HG02973 (cell line): ENCODE measurements around the gene DLG4.

Source experiments
- ATAC-seq: cut with Tn5 transposase; IDR thresholded peaks from one replicate; pipeline ENCODE4 v1.9.1; 2021; ENCODE audit warnings: moderate library complexity; ENCODE audit not compliant: unreplicated experiment

The DLG4 gene

DNA sequence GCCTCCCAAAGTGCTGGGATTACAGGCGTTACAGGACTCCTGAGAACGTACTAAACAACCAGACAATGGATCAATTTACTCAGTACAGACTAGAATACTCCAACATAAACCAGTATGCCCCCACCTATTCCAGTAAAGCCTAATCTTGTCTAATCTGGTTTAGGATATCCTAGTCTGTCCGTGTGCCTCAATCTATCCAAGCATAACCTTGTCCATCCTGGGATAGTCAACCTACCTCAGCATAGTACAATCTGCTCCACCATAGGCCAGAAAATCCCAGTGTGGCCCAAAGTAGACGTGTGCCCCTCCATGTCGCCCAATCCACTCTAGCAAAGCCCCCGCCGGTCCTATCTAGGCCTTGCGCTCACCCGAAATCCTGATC is 14.1 kb upstream of the DLG4 start:
- no peak for ATAC-seq

DNA sequence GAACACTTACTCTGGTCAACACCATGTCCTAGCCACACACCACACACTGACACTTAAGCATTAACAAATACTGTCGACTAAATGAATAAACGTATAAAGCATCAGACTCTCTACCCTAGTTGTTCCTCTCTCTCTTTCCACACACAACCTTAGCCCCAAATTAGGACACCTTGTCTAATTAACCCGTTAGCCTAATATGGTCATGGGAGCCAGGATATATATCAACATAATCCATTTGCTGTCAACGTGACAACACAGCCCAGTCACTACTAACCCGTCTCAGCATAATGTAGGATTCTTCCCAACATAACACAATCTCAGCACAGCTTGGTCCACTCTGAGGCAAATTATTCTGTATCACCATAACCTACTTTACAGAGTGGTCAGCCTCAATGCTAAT is 12.5 kb upstream of the DLG4 start:
- no peak for ATAC-seq

DNA sequence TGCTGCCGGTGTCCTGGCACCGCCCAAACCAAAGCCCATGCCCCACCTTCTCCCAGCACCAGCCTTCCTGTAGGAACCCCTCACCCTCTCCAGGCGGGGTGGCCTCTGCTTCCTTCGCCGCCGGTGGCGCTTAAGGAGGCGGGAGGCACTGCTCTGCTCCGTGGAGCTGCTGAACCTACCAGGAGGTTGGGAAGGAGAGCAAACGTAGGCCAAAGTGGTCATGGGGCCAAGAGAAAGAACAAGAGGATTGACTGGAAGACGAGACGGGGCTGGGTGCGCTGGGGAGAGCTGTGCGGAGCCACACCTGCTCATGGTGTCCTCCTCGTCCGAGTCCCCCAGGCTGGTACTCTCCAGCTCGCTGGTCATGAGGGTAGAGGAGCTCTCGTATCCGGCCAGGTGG is 9.9 kb upstream of the DLG4 start:
- no peak for ATAC-seq

DNA sequence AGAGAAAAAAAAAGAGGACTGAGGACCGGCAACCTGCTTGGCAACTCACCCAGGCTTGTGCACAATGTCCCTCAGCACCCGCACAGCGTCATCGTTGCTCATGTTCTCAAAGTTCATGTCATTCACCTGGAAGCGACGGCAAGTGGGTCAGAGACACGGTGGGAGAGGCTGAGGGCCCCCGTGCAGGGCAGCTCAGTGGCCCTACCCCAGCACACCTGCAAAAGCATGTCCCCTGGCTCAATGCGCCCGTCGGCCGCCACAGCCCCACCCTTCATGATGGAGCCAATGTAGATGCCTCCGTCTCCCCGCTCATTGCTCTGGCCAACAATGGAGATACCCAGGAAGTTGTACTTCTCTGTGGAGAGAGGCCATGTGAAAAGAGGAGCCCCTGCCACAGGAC is 9.3 kb upstream of the DLG4 start:
- ATAC-seq = no peak

DNA sequence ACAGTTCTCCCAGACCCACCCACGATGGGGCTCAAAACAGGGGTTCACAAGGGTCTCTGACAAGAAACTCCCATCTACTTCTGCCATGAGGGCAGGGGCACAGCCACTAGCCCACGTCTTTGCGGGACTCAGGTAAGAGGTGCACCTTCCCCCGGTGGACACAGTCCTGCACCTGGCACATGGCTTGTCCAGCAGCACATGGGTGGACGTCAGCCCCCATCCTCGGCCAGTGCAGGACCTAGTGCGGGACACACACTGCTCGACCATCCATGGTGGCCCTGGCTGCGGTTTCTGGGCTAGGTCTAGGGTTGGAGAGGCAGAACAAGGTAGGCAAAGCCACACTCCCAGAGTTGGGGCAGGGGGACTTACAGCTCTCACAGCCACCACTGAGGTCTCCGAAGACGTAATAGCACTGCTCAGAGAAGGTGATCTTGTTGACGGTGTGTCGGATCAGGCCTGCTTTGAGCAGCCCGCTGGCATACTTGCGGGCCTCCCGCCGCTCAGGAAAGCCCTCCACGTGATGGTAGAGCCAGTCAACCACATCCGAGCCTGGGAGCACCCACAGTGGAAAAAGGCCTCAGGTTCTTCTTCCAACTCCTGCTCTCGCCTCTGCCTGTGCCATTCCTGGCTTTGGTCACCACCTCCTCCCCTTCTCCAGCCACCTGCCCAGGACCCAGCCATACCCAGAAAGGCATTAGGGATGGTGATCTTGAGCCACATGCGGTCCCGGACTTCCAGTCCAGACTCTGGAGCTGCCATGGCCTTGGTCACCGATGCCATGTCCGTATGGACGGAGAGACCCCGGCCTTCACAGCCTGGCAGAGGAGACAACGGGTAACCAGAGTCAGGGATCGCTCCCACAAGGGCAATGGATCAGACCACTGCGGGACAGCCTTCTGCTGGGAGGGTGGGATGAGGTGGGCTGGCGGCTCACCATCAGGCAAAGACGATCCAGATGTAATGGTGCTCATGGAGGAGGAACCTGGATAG is 7.4 kb upstream of the DLG4 start:
- ATAC-seq = no peak

DNA sequence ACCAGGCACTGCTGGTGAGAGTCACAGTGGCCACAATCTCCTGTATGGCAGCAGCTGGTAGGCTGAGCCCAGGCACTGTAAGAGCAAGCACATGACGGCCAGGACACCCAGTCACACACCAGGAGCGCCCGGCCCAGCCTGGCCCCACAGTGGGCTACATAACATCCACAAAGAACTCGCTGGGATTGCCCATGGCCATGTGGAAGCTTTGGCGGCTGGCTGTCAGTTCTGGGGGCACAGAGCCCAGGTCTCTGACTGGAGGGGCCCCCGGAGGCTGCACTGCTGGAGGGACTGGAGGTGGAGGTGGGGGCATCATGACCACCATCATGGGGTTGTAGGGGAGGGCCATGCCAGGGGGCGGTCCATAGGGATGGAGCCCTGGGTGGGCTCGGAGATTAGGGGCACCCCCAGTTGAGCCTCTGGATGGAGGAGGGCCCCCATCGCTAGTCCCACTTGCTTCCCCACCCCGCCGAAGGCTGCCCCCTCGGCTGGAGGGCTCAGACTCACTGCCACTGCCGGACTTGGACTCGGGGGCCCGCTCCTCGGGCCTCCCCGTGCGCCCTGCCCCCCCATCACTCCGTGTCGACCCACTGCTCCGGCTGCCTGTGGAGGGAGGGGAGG is 6.2 kb upstream of the DLG4 start:
- no peak for ATAC-seq

DNA sequence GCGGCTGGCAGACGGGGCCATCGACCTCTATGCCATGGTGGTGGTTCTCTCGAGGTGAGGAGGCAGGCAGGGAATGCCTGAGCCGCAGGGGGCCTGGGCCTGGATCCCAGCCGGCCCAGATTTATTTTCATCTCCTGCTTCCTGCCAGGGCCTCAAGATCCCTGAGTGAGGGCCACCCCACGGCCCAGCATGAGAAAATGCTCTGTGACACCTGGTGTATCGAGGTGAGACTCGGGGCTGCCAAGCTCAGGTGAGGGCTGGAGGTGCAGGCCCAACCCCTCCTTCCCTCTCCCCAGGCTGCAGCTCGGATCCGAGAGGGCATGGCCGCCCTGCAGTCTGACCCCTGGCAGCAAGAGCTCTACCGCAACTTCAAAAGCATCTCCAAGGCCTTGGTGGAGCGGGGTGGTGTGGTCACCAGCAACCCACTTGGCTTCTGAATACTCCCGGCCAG is 5.0 kb upstream of the DLG4 start:
- ATAC-seq = no peak

DNA sequence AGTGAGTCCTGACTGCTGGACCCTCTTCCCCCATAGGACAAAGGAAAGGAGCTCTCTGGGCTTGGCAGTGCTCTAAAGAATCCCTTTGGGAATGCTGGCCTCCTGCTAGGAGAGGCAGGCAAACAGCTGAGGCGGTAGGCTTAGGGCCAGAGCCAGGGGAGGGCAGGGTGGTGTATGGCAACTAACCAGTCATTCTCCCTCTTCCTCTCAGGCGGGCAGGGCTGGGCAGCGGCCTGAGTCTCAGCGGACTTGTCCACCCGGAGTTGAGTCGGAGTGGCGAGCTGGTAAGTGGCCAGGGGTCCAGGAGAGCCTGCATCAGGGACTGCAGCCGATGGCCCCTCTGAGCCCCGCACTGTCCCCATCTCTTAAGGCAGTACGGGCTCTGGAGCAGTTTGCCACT is 4.5 kb upstream of the DLG4 start:
- ATAC-seq = no peak

DNA sequence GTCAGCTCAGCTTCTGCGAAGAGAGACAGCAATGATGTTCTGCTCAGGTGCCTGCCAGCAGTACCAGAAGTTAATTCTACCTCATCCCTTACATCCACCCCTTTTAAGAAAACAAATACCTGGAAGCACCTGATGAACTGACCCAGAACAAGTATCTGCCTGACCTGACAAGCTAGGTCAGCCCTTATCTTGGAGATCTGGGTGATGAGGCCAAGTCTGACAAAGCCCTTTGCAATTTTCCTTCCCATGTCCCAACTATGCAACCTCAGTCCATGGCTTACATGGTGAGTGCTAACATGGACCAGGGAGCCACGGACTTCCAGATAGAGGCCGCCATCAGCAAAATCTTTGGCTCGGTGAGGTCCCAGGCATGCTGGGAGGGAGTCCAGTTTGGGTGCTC is 3.7 kb upstream of the DLG4 start:
- ATAC-seq = no peak

DNA sequence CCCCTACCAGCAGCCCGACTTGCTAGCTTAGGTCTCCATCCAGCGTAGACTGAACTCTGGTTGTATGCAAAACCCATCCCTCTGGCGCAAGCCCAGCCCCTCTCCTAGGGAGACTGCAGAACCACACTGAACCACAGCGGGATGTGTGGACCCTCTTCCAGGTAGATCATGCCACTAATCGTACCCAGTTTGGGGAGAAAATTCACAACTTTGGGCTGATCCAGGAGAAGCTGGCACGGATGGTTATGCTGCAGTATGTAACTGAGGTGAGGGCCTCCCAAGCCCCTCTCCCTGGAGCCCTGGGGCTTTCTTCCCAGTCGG is 3.3 kb upstream of the DLG4 start:
- no peak for ATAC-seq

DNA sequence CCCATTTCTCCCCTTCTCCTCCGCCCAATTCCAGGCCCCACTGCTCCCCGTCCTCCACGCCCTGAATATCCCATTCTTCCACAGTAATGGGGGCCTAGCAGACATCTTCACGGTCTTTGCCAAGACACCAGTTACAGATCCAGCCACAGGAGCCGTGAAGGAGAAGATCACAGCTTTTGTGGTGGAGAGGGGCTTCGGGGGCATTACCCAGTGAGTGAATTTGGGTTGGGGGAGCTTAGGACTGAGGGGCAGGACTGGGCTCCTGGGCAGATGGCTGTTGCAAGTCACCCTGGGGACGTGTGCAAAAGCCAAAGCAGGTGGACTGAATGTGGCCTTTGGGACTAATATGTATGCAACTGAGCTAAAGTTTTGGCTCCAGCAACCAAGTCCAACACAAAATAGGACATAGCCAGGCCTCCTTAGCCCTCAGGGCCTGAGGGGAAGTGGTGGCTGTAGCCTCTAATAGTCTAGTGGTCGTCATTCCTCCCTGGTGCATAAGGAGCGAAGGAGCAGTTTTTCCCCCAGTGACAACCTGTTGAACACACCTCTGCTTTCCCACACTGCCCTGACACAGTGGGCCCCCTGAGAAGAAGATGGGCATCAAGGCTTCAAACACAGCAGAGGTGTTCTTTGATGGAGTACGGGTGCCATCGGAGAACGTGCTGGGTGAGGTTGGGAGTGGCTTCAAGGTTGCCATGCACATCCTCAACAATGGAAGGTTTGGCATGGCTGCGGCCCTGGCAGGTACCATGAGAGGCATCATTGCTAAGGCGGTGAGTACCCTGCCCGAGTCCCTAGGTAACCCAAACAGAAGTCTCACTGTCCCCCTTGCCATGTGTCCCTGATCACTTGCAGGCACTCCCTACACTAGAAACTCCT is 2.7 kb upstream of the DLG4 start:
- no peak for ATAC-seq

DNA sequence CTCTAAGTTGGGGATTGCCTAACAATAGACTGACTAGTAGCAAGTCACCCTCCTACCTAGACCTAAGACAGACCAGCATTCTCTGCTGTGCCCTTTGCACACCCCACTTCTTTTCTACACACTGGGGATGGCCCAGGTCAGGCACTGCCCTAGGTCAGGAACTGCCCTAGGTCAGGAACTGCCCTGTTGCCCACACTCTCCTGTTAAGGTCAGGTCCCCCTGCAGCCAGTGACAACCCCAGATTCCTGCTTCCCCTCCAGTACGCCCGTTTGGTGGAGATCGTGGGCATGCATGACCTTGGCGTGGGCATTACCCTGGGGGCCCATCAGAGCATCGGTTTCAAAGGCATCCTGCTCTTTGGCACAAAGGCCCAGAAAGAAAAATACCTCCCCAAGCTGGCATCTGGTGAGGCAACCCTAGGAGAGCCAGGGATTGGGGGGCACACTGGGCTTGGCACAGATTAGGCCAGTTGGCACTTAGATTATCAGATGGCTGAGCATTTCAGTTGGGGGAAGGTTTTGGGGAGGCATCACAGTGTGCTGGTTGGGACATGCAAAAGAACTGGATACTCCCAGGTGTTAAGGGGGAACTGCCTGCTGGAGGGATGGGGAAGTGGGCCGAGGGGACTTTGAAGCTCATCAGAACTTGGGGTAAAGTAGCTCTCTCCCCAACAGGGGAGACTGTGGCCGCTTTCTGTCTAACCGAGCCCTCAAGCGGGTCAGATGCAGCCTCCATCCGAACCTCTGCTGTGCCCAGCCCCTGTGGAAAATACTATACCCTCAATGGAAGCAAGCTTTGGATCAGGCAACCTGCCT is 1.8 kb upstream of the DLG4 start:
- ATAC-seq = no peak

DNA sequence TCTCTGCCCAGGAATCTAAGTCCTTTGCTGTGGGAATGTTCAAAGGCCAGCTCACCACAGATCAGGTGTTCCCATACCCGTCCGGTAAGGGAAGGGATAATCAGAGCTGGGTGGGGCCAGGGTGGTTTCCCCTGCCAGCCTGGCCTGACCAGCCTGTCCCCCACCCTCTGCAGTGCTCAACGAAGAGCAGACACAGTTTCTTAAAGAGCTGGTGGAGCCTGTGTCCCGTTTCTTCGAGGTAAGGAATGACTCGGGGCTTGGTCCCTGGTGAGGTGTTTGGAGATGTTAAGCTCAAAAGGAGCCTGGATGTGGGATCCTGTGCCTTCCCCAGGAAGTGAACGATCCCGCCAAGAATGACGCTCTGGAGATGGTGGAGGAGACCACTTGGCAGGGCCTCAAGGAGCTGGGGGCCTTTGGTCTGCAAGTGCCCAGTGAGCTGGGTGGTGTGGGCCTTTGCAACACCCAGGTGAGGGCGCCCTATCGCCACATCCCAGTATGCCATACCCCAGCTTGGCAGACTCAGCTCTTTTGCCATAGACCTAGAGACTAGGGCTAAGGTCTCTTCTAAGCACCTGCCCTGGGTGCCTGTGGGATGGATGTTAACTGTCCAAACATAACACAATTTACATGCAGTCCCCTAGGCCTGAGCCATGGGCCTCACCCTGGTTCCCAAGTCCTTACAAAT is 1.1 kb upstream of the DLG4 start:
- no peak for ATAC-seq

DNA sequence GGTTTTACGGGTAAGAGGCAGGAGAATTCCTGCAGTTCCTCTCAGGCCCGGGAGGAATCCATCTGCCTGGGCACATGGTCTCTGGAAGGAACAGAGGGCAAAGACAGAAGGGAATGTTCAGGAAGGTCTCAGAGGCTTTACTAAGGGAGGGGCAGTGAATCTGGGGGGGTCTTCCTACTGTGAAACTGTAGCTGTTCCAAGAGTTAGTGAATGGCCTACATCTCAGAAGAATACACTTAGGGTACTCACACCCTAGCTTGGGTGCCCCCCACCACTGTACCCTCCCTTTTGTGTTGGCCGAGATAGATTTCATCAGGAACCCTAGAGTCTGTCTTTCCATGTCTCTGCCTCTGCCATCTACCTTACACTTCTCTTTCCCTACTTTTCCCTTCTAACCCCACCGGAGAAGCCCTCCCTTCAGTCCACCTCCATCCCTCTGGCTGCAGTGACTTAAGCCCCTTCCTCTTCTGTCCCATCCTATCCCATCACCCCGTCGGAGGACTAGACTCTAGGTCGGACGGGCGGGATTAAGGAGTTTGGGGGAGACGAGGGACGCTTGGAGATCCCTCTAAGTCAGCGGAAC is 316 bp downstream of the DLG4 start:
- ATAC-seq = no peak

DNA sequence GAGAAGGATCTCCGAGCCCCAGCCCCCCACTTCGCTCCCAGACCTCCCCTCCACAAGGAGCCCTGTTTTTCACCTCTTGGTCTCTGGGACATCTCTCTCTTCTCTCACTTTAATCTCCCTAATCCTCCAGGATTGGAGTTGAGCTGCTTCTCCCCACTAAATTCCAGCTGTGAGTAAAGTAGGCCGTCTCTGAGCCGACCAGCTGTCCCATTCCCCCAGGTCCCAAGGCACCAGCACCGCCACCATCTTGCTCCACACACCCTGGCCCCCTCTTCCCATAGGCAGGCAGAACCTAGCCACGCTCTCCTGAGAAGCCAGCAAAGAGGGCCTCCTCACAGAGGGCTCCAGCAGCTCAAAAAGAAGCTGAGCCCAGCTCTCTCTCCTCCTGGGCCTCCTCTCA is 878 bp downstream of the DLG4 start:
- ATAC-seq = no peak

DNA sequence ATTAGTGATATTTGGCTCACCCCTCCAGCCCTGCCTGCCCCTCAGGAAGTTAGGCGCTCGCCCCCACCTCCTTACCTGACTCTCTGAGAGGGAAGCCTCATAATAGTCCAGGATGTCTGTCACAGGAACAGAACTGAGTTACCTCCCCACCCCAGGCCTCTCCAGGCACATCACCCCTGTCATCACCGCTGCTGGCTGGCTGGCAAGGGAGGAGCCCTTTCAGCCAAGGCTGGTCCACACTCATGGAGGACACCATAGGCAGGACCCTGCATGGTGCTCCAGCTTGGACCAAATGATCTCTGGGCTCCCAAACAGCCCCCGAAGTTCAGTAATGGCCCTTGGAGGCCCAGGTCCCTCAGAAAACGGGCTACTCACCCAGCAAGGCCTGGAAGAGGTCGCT is 1.5 kb downstream of the DLG4 start:
- ATAC-seq = no peak

DNA sequence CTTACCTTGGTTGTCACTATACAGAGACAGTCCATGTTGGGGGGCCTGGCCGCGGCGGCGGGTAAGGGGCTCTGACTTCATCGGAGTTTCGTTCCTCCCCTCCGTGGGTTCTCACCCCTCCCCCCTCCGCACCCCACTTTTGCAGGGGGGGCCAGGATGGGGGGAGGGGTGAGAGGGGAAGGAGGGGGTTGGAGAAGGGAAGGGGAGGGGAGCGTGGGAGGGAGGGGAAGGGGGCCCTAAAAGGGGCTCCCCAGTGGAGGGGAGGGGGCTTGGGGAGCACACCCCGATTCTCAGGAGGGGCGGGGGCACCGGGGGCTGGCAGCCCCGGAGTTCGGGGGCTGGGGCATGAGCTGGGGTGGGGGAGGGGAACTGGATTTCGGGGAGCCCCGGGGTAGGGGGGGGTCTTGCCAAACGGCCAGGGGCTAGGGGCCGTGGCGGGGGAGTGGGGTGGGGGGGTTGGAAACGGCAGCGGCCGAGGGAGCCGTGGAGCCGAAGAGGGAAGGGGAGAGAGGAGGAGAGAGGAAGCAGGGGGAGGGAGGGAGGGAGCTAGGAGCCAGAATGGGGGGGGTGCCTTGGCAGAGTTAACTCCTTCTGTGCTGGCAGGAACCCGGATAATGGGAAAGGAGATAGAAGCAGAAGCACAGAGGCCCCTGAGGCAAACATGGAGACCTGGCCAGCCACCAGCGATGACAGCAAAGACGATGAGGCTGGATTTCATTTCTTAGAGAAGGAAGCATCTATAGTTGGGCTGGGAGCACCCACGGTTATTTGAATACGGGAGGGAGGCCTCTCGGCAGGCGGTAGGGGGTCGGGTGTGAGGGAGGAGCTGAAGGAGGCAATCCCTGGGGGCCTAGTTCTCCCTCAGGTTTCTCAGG is 2.3 kb downstream of the DLG4 start:
- no peak for ATAC-seq

DNA sequence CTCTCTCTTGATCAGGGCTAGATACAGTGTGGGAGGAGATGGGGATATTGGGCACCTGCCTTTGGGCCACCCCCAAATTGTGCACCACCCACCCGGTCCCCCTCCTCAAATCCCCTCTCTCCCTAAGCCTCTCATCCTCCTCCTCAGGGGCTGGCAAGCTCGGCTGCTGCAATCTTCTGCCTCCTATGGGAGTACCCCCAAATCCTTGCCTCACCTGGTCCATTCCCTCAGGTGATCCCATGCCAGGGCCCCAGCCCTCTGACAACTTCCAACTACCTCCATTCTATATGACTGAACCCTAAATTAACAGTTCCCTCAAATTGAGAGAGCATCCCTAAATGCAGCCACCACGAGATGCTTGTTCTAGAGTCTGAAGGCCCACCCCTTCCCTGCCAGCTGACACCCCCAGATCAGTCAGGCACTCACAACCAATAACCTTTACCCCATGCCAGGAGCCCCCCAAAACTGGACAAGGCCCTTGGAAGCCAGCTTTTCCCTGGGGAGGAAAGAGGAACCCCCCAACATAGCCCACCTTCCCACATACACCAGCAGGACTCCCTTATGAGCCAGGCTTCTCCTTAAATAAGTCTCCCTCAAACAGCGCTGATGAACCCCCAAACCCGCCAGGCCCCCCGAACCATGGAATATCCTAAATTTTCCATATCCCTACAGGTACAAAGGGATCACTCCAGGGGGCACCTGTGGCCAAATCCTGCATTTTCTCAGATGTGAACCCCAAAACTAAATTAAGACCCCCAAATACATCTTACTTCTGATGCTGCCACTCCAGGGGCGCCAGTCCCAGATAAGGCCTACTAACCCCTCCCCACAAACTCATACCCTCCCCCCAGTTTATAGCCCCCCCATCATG is 3.2 kb downstream of the DLG4 start:
- ATAC-seq = no peak
